ENCODE measurements around the gene SPACA7. TPM values are rescaled to one million over a fixed set of nuclear protein-coding genes. Genes with fewer than 3 reads are reported as not detected.
"Not testable (repeated sequence)": the region's sequence is repeated elsewhere in the genome, so short reads cannot be mapped to it uniquely, and the experiment has no call there.

The SPACA7 gene
- polyA plus RNA-seq, 3 donors, result not detected

DNA sequence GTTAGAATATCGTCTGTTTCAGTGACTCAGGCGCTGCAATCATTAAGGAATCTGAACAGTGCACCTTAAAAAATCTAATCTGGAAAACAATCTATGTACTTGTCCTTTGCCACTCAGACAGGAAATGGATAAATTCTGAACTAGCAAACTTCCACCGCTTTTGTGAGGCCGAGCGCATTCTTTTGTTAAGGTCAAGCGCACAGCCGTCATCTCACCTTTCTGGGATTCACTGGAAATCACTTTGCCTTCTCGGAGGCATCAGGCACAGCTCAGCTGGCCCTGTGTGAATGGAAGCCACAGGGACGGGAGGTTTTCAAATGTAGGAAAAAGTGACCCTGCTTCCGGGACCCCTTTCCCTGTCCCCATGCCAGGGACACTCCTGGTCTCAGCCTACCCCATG lies 28.2 kb upstream of the SPACA7 start:
- DNase-seq (ENCODE audit: extremely low read depth in 1 of 11, low read depth in 9 of 11, low spot score in 4 of 11), result peak in 1 of 11 donors; percentile 36

DNA sequence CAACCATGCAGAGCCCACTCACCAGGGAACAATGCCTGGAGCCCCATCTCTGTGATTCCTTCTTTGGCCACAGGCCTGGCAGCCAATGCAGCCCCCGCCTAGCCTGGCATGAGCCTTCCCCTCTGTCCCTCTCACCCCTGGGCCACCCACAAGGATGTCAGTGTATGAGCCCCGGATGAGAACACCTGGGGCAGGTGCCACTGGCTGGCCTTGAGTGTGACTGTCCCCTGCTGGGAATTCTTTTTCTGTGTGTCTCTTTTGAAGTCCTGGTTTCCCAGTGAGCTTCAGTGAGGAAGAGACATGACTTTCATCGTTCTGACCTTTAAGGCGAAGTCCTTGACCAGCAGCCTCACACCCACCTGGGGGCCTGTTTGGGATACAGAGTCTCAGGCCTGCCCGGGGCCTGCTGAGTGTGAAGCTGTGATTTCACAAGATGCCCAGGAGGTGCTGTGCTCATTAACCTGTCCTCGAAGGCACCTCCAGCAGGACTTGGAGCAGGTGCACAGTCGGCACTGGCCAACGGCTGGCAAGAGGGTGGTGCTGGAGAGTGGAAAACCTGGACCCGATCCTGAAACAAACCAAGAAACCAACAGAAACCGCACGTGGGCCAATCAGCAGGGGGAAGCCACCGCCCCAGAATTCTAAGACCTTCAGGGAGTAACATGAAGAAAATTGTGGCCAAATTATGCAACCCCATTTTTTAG lies 27.4 kb upstream of the SPACA7 start:
- no peak for DNase-seq (ENCODE audit: extremely low read depth in 1 of 11, low read depth in 9 of 11, low spot score in 4 of 11)

DNA sequence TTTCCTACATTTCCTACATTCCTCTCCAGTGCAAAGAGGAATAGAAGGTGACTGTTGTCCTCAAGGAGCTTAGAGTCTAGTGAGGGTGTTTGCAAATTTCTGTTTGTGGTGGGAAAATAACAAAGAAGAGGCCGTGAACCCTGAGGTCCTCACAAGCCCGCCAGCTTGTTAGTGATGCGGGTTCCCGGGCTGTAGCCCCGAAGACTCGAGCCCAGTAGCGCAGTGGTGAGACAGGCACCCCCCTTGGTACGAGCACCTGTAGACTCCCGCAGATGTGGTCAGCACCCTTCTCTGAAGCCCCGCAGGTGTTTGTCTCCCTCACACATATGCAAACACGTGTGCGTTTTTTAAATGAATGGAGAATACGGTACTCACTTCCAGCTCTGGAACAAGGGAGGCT lies 26.5 kb upstream of the SPACA7 start:
- no peak for DNase-seq (ENCODE audit: extremely low read depth in 1 of 11, low read depth in 9 of 11, low spot score in 4 of 11)

DNA sequence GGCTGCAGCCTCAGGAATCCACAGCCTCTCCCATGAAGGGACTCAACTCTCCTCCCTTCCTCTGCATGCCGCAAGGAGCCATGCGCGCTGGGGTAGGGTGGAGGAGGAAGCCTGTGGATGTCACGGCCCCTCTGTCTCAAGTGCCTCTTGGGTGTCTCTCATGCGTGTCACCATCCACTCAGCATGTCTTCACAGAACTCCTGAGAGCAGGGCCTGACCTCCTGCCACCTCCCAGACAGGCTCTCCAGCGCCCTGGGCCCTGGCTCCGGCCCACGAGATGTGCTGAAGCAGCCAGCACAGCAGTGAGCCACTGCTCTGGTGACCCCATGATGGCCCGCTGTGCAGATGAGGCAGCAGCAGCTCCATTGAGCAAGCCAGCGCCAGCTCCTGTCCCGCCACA lies 25.9 kb upstream of the SPACA7 start:
- no peak for DNase-seq (ENCODE audit: extremely low read depth in 1 of 11, low read depth in 9 of 11, low spot score in 4 of 11)

DNA sequence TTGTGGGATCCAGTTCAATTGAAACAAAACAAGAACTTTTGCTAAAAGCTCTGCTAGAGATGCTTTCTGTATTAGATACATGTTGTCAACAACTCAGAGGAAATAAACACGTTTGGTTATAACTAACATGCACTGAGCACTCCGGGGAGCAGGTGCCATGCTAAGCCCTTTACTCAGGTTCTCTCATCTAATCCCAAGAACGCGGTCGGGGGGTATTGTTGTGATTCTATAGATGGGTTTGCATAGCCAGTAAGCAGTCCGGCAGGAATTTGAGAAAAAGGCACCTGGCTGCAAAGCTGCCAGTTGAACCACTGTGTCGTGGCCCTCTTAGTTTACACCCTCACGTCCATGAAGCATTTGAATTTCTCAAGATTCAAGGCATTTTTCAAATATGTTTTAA lies 24.3 kb upstream of the SPACA7 start:
- no peak for DNase-seq (ENCODE audit: extremely low read depth in 1 of 11, low read depth in 9 of 11, low spot score in 4 of 11)

DNA sequence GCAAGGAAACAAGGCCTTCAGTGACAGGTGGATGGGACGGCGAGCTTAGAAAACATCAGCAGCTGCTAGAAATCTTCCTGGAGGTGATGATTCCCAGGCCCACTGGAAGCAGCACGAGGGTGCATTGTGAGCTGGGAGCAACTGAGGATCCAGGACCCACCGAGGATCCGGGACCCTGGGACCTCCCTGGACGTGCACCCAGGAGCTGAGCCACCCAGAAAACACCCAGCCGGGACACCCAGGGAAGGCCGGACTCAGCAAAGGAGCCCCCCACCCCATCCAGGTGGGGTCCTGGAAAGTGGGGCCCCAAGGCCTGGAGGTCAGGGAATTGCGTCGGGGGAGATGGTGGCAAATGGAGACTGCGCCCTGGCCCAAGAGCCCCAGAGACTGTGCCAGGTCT lies 22.3 kb upstream of the SPACA7 start:
- no peak for DNase-seq (ENCODE audit: extremely low read depth in 1 of 11, low read depth in 9 of 11, low spot score in 4 of 11)

DNA sequence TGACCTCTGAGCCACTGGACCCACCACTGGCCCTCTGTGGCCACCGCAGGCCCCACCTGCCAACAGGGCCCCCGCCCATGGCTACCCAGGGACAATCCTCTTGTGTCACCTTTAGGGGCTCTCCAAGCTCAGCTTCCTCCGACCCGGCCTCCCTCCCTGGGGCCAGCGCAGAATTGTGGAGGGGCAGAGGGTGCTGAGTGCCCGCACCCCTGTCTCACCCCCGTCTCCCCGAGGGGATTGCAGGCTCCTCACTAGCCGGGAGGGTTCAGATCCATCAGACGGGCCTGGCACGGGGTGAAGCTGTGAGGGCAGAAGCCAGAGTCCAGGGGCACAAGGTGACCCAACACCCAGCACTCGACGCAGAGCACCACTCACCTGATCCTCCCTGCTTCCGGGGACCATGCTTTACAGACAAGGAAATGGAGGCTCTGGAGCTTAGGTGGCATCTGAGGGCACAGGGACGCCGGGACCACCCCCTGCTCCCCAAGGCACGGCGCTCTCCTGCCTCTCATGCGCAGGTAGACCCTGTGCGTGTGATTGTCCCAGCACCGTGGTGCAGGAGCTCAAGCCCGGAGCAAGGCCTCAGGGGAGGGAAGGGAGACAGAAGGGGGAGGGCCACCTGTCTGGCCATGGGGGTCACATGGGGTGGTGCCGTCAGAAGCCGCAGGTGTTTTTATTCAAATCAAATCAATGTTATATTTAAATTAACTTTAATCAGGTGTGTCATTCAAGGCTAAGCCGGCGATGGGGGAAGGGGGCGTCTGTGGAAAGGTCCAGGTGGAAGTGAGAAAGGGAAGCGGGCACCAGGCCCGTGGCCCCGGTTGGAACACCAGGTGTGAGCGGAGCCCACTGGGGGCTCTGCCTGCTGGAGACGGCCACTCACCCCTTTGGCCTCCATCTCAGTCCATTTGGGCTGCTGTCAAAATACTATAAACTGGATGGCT lies 21.6 kb upstream of the SPACA7 start:
- no peak for DNase-seq (ENCODE audit: extremely low read depth in 1 of 11, low read depth in 9 of 11, low spot score in 4 of 11)

DNA sequence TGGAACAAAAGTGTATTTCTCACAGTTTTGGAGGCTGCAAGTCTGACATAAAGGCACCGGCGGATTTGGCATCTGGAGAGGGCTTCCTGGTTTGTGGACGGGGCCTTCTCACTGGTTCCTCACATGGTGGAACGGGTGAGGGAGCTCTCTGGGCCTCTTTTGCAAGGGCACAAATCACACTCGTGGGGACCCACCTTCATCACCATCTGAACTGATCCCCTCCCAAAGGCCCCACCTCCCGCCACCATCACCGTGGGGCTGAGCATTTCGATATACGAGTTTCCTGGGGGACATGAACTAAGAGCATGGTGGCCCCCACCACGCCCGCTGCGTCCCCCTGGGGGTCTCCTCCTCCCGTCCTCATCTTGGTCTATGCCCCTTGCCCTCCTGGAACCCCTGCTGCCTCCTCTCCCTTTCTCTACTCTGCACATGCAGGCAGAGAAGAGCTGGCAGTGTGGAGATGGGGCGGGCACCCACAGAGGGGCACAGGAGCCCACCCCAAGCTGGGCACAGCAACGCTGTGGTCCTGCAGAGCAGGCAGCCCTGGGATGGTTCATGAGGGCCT lies 20.8 kb upstream of the SPACA7 start:
- no peak for DNase-seq (ENCODE audit: extremely low read depth in 1 of 11, low read depth in 9 of 11, low spot score in 4 of 11)

DNA sequence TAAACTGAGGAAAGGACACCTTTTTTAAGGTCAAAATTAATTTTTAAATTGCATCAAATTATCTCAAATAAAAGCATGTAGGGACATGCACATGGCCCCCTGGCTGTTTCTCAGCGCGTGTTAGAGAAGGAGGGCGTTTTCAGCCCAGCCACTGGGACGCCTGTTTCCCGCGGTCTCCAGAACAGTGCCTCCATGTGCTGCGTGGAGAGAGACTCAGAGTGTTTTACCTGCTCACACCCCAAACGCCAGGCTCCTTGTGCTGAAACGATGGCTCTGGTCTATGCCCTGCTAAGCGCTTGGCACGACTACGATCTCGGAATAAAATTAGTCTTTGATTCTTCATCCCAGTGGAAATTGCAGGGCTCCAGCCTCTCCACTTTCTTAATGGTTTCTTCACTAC lies 20.0 kb upstream of the SPACA7 start:
- no peak for DNase-seq (ENCODE audit: extremely low read depth in 1 of 11, low read depth in 9 of 11, low spot score in 4 of 11)

DNA sequence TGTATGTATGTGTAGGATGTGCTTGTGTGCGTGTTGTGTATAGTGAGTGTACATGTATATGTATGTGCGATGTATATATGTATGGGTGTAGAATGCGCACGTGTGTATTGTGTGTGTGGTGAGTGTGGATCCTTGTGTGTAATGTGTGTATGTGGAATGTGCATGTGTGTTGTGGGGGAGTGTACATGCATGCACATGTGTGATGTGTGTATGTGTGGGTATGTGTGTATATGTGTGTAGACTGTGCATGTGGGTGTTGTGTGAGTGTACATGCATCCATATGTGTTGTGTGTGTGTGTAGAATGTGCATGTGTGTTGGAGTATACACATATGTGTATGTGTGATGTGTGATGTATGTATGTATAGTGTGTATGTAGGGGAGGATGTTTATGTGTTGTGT lies 18.0 kb upstream of the SPACA7 start:
- DNase-seq (ENCODE audit: extremely low read depth in 1 of 11, low read depth in 9 of 11, low spot score in 4 of 11), result no peak

DNA sequence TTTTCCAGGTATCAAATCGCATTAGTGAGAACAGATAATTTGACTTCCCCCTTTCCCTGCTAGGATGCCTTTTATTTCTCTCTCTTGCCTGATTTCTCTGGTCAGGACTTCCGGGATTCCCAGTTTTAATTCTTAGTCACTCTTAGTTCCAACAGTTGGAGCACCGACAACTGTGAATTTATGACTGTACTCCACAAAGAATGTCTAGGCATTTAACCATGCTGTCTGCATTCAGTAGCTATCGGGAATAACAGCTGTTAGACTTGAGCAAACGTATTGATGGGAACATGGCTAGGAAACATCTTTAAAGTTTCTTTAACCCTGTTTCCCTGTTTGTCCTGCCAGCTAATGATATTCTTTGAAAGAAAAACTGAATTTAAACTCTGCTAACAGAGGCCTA lies 14.1 kb upstream of the SPACA7 start:
- DNase-seq (ENCODE audit: extremely low read depth in 1 of 11, low read depth in 9 of 11, low spot score in 4 of 11), result no peak

DNA sequence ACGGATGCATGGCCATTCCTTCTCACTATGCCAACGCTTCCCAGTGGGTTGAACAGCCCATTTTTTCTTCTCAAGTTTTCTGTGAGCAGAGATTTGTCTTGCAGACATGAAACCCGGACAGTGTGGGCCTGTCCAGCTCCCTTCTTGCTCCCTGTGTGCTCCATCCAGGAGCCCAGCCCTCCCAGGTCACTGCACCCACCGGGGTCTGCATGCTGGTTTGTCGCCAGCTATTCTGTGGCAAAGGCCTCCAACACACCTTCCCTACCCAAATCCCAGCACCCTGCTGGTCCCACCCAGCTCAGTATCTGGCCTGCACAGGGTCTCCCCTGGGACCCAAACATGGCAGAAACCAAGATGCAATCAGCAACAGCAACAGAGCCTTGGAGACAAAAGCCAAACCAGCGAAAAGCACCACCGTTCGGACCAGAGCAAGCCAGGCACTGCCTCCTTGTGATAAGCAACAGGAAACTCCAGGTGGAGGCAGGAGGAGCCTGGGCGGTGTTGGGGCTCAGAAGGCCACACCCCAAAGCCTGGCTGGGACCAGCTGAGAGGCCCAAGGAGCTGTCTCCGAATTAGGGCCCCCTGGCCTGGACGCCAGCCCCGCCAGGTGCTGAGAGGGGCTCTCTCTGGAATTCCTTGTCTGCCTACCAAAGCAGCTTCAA lies 12.2 kb upstream of the SPACA7 start:
- DNase-seq (ENCODE audit: extremely low read depth in 1 of 11, low read depth in 9 of 11, low spot score in 4 of 11), result no peak

DNA sequence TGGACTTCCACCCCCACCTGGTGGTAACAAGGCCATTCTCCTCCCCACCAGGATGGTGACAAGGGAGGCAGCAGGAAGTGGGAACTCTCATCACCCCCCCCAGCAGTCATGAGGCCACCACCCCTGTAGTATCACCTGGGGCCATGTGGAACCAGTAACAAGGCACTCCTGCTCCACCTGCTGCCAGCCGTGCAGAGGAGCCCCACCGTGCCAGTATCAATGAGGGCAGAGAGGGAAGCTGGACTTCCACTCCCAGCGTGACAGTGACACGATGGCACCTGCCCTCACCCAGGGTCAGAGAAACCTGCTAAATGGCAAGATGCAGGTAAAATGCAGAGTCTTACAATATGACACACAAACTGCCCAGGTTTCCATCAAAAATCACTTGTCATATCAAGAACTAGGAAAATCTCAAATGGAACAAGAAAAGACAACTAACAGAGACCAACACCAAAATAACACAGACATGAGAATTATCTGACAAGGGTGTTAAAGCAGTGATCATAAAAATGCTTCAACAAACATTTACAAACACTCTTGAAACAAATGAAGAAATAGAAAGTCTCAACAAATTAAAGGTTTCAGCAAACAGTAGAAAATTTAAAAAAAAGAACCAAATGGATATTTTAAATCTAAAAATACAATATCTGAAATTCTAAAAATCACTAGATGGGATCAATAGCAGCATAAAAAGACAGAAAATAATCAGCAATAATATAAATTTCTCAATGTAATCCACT lies 9.1 kb upstream of the SPACA7 start:
- no peak for DNase-seq (ENCODE audit: extremely low read depth in 1 of 11, low read depth in 9 of 11, low spot score in 4 of 11)

DNA sequence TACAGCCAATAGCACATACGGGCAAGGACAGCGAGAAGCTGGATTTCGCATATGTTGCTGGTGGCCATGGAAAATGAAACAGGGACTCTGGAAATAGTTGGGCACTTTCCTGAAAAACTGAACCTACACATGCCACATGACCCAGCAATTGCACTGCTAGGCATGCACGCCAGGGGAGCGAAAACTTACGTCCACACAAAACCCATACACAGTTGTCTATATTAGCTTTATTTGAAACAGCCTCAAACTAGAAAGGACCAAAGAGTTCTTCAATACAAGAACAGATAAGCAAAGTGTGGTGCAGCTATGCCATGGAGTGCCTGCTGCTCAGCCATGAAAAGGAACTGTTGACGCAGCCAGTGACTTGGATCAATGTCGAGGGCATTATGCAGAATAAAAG lies 7.3 kb upstream of the SPACA7 start:
- no peak for DNase-seq (ENCODE audit: extremely low read depth in 1 of 11, low read depth in 9 of 11, low spot score in 4 of 11)

DNA sequence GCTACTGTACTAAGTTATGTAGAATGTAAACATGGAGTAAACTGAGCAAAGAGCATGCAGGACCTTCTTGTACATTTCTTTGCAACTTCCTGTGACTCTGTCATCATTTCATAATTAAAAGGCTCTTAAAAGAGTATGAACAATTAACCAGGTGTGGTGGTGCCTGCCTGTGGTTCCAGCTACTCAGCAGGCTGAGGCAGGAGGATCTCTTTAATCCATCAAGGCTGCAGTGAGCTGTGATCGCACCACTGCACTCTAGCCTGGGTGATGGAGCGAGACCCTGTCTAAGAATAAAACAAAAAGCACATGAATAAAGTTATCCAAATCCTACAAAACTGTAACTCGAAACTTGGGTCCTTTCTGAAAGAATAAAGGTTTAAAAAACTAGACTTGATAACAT lies 5.8 kb upstream of the SPACA7 start:
- no peak for DNase-seq (ENCODE audit: extremely low read depth in 1 of 11, low read depth in 9 of 11, low spot score in 4 of 11)

DNA sequence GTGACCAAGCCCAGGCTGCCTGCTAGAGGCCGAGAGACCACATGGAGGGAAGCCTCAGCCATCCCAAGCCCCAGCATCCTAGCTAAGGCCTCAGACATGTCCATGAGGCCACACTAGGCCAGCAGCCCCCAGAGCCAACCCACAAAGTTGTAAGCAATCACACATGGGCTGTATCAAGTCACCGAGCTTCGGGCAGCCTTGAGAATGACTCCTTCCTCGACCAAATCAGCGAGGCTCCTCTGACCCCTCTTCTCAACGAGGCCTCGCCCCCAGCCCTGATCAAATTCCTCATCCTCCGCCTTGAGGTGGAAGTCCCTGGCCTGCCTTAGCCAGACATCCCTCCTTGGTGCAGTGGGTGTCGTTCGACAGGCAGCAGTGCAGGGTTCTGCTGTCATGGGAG lies 1.9 kb upstream of the SPACA7 start:
- DNase-seq (ENCODE audit: extremely low read depth in 1 of 11, low read depth in 9 of 11, low spot score in 4 of 11), result no peak

DNA sequence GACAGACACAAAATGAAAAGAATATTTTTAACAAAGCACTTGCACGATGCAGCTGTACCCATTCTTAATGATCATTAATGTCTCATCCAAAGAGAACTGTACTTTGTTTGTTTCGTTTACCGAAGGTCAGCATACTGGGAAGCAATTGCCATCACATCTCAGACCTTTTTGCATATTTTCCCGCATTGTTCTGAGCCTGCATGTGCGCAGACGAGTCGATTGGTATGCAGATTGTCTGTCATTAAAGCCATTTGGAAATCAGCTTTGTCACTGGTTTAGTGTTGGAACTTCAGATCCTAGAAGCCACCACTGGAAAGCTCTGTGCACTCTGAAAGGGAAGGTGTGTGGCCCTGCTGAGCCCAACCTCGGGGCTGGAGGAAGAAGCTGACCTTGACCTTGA lies 15.6 kb downstream of the SPACA7 start:
- no peak for DNase-seq (ENCODE audit: extremely low read depth in 1 of 11, low read depth in 9 of 11, low spot score in 4 of 11)

DNA sequence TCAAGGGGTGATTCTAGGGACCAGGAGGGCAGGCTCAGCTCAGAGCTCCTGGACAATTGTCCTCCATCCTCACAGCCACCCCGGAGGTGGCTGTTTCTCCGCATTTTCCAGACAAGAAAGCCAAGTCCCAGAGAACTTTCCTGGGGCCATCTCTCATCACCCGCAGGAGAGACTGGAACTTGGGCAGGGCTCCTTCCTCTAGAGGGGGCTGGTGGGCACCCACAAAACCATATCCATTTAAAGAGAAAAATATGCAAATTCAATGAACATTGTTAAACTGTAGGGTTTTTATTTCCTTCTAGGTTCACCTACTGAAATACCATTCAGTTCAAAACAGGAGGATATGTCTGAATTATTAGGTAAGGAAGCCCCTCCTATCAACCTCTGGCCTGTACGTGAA lies 16.6 kb downstream of the SPACA7 start:
- DNase-seq (ENCODE audit: extremely low read depth in 1 of 11, low read depth in 9 of 11, low spot score in 4 of 11), result no peak

DNA sequence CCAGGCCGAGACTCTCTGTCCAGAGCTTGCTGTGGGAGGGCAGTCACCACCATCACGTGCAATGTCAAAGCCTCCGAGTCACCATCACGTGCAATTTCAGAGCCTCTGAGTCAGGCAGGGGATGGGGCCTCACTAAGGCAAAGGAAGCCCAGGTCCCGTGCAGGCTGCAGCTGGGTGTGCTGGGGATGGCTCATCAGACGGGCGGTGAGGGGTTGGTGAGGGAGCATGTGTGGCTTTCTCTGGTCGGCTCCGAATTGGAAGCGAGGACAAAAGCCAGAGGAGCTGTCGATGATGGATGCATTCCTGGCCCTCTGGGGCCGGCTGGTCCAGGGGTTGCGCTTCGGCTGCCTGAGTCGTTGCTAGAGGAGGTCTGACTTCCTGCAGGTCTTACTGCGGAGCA lies 18.9 kb downstream of the SPACA7 start:
- DNase-seq (ENCODE audit: extremely low read depth in 1 of 11, low read depth in 9 of 11, low spot score in 4 of 11), result not testable (repeated sequence)
